Coronary artery (tissue), 2 donors: ENCODE measurements around the gene ITGB8.

ENCODE experiments used
- DNase-seq: peaks from one replicate; pipeline ENCODE4 v3.0.0-alpha.2; 2017; ENCODE audit warnings: low spot score
- H3K27ac ChIP-seq, 2 donors: fragments of 200-600 bp; sonication (generic); one replicate each; pipeline ENCODE4 v1.5.1; 2016 to 2019
- H3K4me3 ChIP-seq: fragments of 200-600 bp; sonication (generic); 2 replicates; pipeline ENCODE4 v1.5.1; 2016; ENCODE audit warnings: mild to moderate bottlenecking, moderate library complexity
- CTCF ChIP-seq: fragments of 200-600 bp; sonication (generic); IDR thresholded peaks from one replicate; pipeline ENCODE4 v1.5.1; 2019; ENCODE audit warnings: antibody characterized with exemption

ITGB8 gene

GRCh38 chr7:20393021-20393610 is 62.4 kb downstream of the ITGB8 start:
- Histone ChIP-seq H3K4me3 (no peak overlapping the region), H3K27ac (no peak overlapping the region)
- DNase-seq = no peak
- TF ChIP-seq CTCF = no peak

DNA sequence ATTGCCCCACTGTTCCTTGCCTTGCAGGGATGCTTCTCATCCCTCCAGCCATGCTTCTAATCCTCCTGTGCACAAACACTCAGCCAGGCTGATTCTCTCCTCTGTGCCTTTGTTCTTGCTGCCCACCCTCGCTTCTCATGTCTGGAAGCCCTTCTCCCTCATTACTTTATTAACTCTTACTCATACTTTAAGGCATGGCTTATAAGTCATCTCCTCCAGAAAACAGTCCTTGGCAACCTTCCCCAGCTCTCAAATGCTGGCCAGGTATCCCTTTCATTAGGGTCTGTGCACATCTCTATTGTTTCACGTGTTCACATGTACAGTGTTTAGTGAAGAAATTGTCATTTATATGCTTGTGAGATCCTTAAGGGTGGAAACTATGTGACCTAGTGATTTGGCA is 62.9 kb downstream of the ITGB8 start:
- no peak for DNase-seq
- no peak for TF ChIP-seq CTCF
- Histone ChIP-seq H3K4me3 (no peak overlapping the region), H3K27ac (no peak overlapping the region)

- H3K4me3 ChIP-seq = no peak overlapping the region
- no peak for TF ChIP-seq CTCF
- DNase-seq = no peak
- H3K27ac ChIP-seq = no peak overlapping the region
Observed at GRCh38 chr7:20394284-20394683, 63.6 kb downstream of the ITGB8 start.

DNA sequence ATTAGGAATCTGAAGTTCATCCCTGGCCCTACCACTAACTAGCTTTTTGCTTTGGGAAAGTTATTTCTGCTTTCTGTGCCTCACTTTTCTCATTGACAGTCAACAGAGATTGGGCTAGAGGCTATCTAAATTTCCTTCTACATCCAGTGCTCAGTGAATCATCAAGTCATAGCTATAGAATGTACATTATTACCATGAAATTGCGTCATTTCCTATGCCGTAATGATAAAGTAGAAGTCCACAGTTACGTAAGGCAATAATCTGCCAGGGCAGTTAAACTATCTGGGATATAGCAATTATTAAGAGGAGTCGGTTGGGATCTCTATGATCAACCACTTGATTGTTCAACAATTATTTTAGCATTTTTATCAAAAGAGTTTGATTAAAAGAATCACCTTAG is 64.4 kb downstream of the ITGB8 start:
- DNase-seq = no peak
- no peak for TF ChIP-seq CTCF
- H3K27ac ChIP-seq = no peak overlapping the region
- no peak overlapping the region for H3K4me3 ChIP-seq

- H3K27ac ChIP-seq = no peak overlapping the region
- no peak for TF ChIP-seq CTCF
- DNase-seq = no peak
- H3K4me3 ChIP-seq = no peak overlapping the region
Observed at GRCh38 chr7:20395511-20395910, 64.8 kb downstream of the ITGB8 start.

GRCh38 chr7:20399521-20399920 is 68.8 kb downstream of the ITGB8 start:
- no peak for TF ChIP-seq CTCF

GRCh38 chr7:20401861-20402746 is 71.4 kb downstream of the ITGB8 start:
- no peak overlapping the region for H3K4me3 ChIP-seq
- no peak for DNase-seq
- no peak overlapping the region for H3K27ac ChIP-seq
- no peak for TF ChIP-seq CTCF

More at GRCh38 chr7:20399521-20399920, 68.8 kb downstream of the ITGB8 start:
- Histone ChIP-seq H3K27ac (no peak overlapping the region), H3K4me3 (no peak overlapping the region)
- no peak for DNase-seq
